GM23338 (cell line): ENCODE data around the gene GPT2. TPM values are rescaled to one million over a fixed set of nuclear protein-coding genes. Genes with fewer than 3 reads are reported as not detected.
A peak's percentile ranks its signal among the peaks of the same experiment; 100 is the strongest.

Experiments
- ATAC-seq: fragments of 200-7000 bp; cut with Tn5 transposase; 3 replicates; pipeline ENCODE4 v1.9.1; 2020
- DNase-seq: peaks from one replicate; pipeline ENCODE4 v3.0.0-alpha.2; 2015; ENCODE audit warnings: low spot score
- H2AFZ ChIP-seq: fragments of 200-600 bp; sonication (generic); 2 replicates; pipeline ENCODE4 v1.8.0; 2016; ENCODE audit warnings: antibody characterized with exemption, mild to moderate bottlenecking, moderate library complexity
- H3F3A ChIP-seq: fragments of 200-600 bp; sonication (generic); replicated peaks from 2 replicates; pipeline ENCODE4 v1.8.0; 2017; ENCODE audit warnings: antibody characterized with exemption, mixed run types, low read depth
- H3K27ac ChIP-seq: fragments of 200-600 bp; sonication (generic); 2 replicates; pipeline ENCODE4 v1.6.1; 2016; ENCODE audit warnings: low read depth
- H3K27me3 ChIP-seq: fragments of 200-600 bp; sonication (generic); 2 replicates; pipeline ENCODE4 v1.8.0; 2016; ENCODE audit warnings: mild to moderate bottlenecking, mixed run types, moderate library complexity; ENCODE audit not compliant: insufficient read depth
- H3K36me3 ChIP-seq: fragments of 200-600 bp; sonication (generic); 2 replicates; pipeline ENCODE4 v1.8.0; 2016; ENCODE audit warnings: mild to moderate bottlenecking; ENCODE audit not compliant: insufficient read depth
- H3K4me1 ChIP-seq: fragments of 200-600 bp; sonication (generic); 2 replicates; pipeline ENCODE4 v1.8.0; 2016; ENCODE audit warnings: mild to moderate bottlenecking, moderate library complexity; ENCODE audit not compliant: insufficient read depth
- H3K4me2 ChIP-seq: fragments of 200-600 bp; sonication (generic); 2 replicates; pipeline ENCODE4 v1.7.1; 2017; ENCODE audit warnings: mixed run types
- H3K4me3 ChIP-seq: fragments of 200-600 bp; sonication (generic); 2 replicates; pipeline ENCODE4 v1.6.1; 2016; ENCODE audit warnings: mixed run types
- H3K79me2 ChIP-seq: fragments of 200-600 bp; sonication (generic); replicated peaks from 2 replicates; pipeline ENCODE4 v1.8.0; 2017; ENCODE audit warnings: mild to moderate bottlenecking; ENCODE audit not compliant: insufficient read depth
- H3K9me2 ChIP-seq: fragments of 200-600 bp; sonication (generic); 2 replicates; pipeline ENCODE4 v1.8.0; 2017; ENCODE audit not compliant: insufficient read depth
- H4K20me1 ChIP-seq: fragments of 200-600 bp; sonication (generic); replicated peaks from 2 replicates; pipeline ENCODE4 v1.8.0; 2017; ENCODE audit warnings: mild to moderate bottlenecking; ENCODE audit not compliant: insufficient read depth
- H3K27ac Mint-ChIP-seq: 2 replicates; pipeline ENCODE4 v1.8.0; 2020; ENCODE audit warnings: inconsistent platforms, mild to moderate bottlenecking, moderate library complexity, mixed read lengths
- H3K27me3 Mint-ChIP-seq: 3 replicates; pipeline ENCODE4 v1.8.0; 2022; ENCODE audit warnings: low read depth, mild to moderate bottlenecking, moderate library complexity, mixed read lengths, inconsistent platforms; ENCODE audit not compliant: insufficient read depth, poor library complexity
- H3K36me3 Mint-ChIP-seq: 3 replicates; pipeline ENCODE4 v1.8.0; 2021; ENCODE audit warnings: low read depth, mild to moderate bottlenecking, inconsistent platforms, moderate library complexity, mixed read lengths
- H3K4me1 Mint-ChIP-seq: 3 replicates; pipeline ENCODE4 v1.8.0; 2020; ENCODE audit warnings: mild to moderate bottlenecking, inconsistent platforms, mixed read lengths
- H3K4me3 Mint-ChIP-seq: 3 replicates; pipeline ENCODE4 v1.8.0; 2021; ENCODE audit warnings: moderate library complexity, mild to moderate bottlenecking, inconsistent platforms, mixed read lengths
- H3K9me3 Mint-ChIP-seq: 3 replicates; pipeline ENCODE4 v1.8.0; 2020; ENCODE audit warnings: moderate library complexity, mild to moderate bottlenecking, inconsistent platforms, mixed read lengths
- EZH2 ChIP-seq: fragments of 200-600 bp; sonication (generic); IDR thresholded peaks from one replicate; pipeline ENCODE4 v1.8.0; 2017; ENCODE audit warnings: antibody characterized with exemption, mild to moderate bottlenecking, low read depth; ENCODE audit not compliant: unreplicated experiment
- EZH2phosphoT487 ChIP-seq: fragments of 200-600 bp; sonication (generic); IDR thresholded peaks from one replicate; pipeline ENCODE4 v1.8.1; 2018; ENCODE audit warnings: antibody characterized with exemption; ENCODE audit not compliant: unreplicated experiment
- JUNB ChIP-seq: IDR thresholded peaks from one replicate; pipeline ENCODE4 v1.6.1; 2016; ENCODE audit warnings: antibody characterized with exemption; ENCODE audit not compliant: unreplicated experiment
- NANOG ChIP-seq: IDR thresholded peaks from 2 replicates; pipeline ENCODE4 v1.6.1; 2016; ENCODE audit warnings: antibody characterized with exemption, borderline replicate concordance
- POLR2AphosphoS5 ChIP-seq: IDR thresholded peaks from 2 replicates; pipeline ENCODE4 v1.6.1; 2016; ENCODE audit warnings: antibody characterized with exemption, low read depth
- REST ChIP-seq: IDR thresholded peaks from one replicate; pipeline ENCODE4 v1.6.1; 2018; ENCODE audit warnings: antibody characterized with exemption; ENCODE audit not compliant: unreplicated experiment
- STAT1 ChIP-seq: IDR thresholded peaks from one replicate; pipeline ENCODE4 v1.6.1; 2016; ENCODE audit warnings: antibody characterized with exemption; ENCODE audit not compliant: unreplicated experiment
- polyA plus RNA-seq: library from polyadenylated mRNA; unstranded; fragments of >200 nt; fragmentation: Nextera tagmentation; extraction: Ambion mirVana; gene quantifications from 2 replicates; pipeline ENCODE4 v1.2.1, GENCODE V29; 2016
- total RNA-seq: library from RNA; depleted of rRNA; stranded (reverse); fragments of >200 nt; shearing (Covaris generic); gene quantifications from 2 replicates; pipeline ENCODE4 v1.2.3, GENCODE V29; 2014

GPT2 gene
- total and polyA plus RNA-seq, 2 experiments from 2014 or later = 48.5 to 81.0 TPM

GRCh38 chr16:46875243-46875642 is 8.9 kb upstream of the GPT2 start:
- Histone ChIP-seq H2AFZ (no peak overlapping the region), H4K20me1 (no peaks in the 10 kb centered on the region), H3K4me1 (peaks cover 12% of the 10 kb centered on the region), H3K4me2 (no peak overlapping the region), H3F3A (no peaks in the 10 kb centered on the region), H3K4me3 (no peak overlapping the region), H3K27me3 (no peaks in the 10 kb centered on the region), H3K79me2 (no peaks in the 10 kb centered on the region), H3K27ac (no peak overlapping the region), H3K9me2 (peaks cover 2% of the 10 kb centered on the region; the same call in 1 of the 2 replicates), H3K36me3 (no peaks in the 10 kb centered on the region)
- Mint-ChIP-seq H3K4me1 (peaks cover 13% of the 10 kb centered on the region), H3K9me3 (no peaks in the 10 kb centered on the region), H3K36me3 (no peaks in the 10 kb centered on the region), H3K27ac (no peak overlapping the region), H3K27me3 (peaks cover 2% of the 10 kb centered on the region), H3K4me3 (no peak overlapping the region)
- ATAC-seq (no peak), DNase-seq (no peak)
- no peak for TF ChIP-seq NANOG
- TF ChIP-seq STAT1 = no peak
- no peak for TF ChIP-seq EZH2phosphoT487
- TF ChIP-seq EZH2 = no peak
- no peak for TF ChIP-seq REST
- no peak for TF ChIP-seq JUNB
- no peak for TF ChIP-seq POLR2AphosphoS5

- H2AFZ ChIP-seq = peak overlapping the region; percentile 91
- H3K4me2 ChIP-seq = peak overlapping the region; percentile 88
- Mint-ChIP-seq H3K9me3 (no peaks in the 10 kb centered on the region), H3K36me3 (peaks cover 25% of the 10 kb centered on the region), H3K4me1 (peaks cover 50% of the 10 kb centered on the region), H3K27me3 (peaks cover 21% of the 10 kb centered on the region), H3K4me3 (peak overlapping the region; percentile 99), H3K27ac (peak overlapping the region; percentile 98)
- peaks cover 17% of the 10 kb centered on the region for H4K20me1 ChIP-seq
- TF ChIP-seq POLR2AphosphoS5 = 0 out of 2 replicates have a peak, but pooled peaks have one; percentile 27
- TF ChIP-seq JUNB = no peak
- TF ChIP-seq EZH2phosphoT487 = no peak
- H3K79me2 ChIP-seq = peaks cover 32% of the 10 kb centered on the region
- peaks cover 46% of the 10 kb centered on the region for H3K4me1 ChIP-seq
- H3K9me2 ChIP-seq = no peaks in the 10 kb centered on the region
- H3K4me3 ChIP-seq = 0 out of 2 replicates have a peak overlapping the region, but pooled peaks have one; percentile 20
- 0 out of 2 replicates have a peak, but pooled peaks cover 8% of the 10 kb centered on the region for H3F3A ChIP-seq
- DNase-seq (peak; percentile 49), ATAC-seq (no peak)
- H3K36me3 ChIP-seq = no peaks in the 10 kb centered on the region; the same call in 1 of the 2 replicates
- no peaks in the 10 kb centered on the region for H3K27me3 ChIP-seq
- no peak overlapping the region for H3K27ac ChIP-seq
Observed at GRCh38 chr16:46882304-46882939, 1.7 kb upstream of the GPT2 start.
